Measurements from ENCODE around the gene IGF1R. TPM values are rescaled to one million over a fixed set of nuclear protein-coding genes. Genes with fewer than 3 reads are reported as not detected.

IGF1R gene
- total RNA-seq, 1 experiment from 2014 or later: 16.3 TPM

DNA sequence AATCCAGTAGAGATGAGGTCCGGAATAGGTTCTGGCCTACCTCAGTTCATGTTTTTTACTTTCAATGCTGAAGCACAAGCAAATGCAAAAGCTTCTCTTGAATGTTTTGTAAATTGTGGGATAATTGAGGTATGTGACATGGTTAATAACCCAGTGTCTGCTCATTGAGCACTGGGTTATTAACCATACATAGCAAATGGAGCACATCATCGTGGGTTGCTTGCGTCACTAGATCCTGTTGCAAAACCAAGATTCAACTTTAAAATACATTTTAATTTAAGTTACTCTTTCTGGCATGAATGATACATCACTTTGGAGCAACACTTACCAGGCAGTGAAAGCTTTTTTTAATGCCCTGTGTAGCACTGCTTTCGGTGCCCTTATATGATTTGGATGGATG, 165.6 kb downstream of the IGF1R start:
- Histone ChIP-seq H3K9me2 (ENCODE audit: insufficient read depth) (no peaks in the 10 kb centered on the region), H3K36me3 (ENCODE audit: control insufficient read depth in 1 of 2, insufficient read depth in 2 of 2, low read length in 2 of 2) (no peaks in the 10 kb centered on the region), H3K9ac (ENCODE audit: low read length) (no peak overlapping the region), H4K20me1 (ENCODE audit: insufficient read depth) (no peaks in the 10 kb centered on the region), H3K9me3 (ENCODE audit: control insufficient read depth in 1 of 2, insufficient read depth in 1 of 2, low read depth in 1 of 2, low read length in 2 of 2) (no peaks in the 10 kb centered on the region), H3K27me3 (ENCODE audit: insufficient read depth, low read length) (no peaks in the 10 kb centered on the region), H3K4me2 (ENCODE audit: low read length) (no peak overlapping the region), H3K79me2 (ENCODE audit: insufficient read depth, low read length) (no peaks in the 10 kb centered on the region), H2AFZ (ENCODE audit: low read depth, low read length, poor library complexity, severe bottlenecking) (no peak overlapping the region), H3K27ac (ENCODE audit: low read depth, low read length) (no peak overlapping the region), H3K4me1 (ENCODE audit: control insufficient read depth in 1 of 2, insufficient read depth in 2 of 2, low read length in 2 of 2) (peaks cover 0 to 6% of the 10 kb centered on the region in 2 experiments; a peak in 1 of 4 replicates), H3K4me3 (replicated peaks in 1 of 2; ENCODE audit: low read depth in 1 of 2, low read length in 2 of 2) (no peak overlapping the region)
- intact Hi-C loops (cut with micrococcal nuclease): no loop called here
- ChIA-PET POLR2A (no interaction called here), CTCF (no interaction called here), RAD21 (ENCODE audit: low non-redundant PET in 1 of 2, low total read pairs in 2 of 2, uncharacterized antibody in 2 of 2, unreplicated experiment in 2 of 2) (no interaction called here)
- TF ChIP-seq POLR2AphosphoS5 (IDR thresholded peaks at IDR 0.05; ENCODE audit: low read depth, low read length) (no peak), YY1 (IDR thresholded peaks at IDR 0.05; ENCODE audit: extremely low read depth, insufficient replicate concordance, low read depth, low read length) (no peak), JUND (IDR thresholded peaks at IDR 0.05) (no peak), CEBPB (IDR thresholded peaks at IDR 0.05; ENCODE audit: low read depth) (no peak)
- TF ChIP-seq, protein P1, sequence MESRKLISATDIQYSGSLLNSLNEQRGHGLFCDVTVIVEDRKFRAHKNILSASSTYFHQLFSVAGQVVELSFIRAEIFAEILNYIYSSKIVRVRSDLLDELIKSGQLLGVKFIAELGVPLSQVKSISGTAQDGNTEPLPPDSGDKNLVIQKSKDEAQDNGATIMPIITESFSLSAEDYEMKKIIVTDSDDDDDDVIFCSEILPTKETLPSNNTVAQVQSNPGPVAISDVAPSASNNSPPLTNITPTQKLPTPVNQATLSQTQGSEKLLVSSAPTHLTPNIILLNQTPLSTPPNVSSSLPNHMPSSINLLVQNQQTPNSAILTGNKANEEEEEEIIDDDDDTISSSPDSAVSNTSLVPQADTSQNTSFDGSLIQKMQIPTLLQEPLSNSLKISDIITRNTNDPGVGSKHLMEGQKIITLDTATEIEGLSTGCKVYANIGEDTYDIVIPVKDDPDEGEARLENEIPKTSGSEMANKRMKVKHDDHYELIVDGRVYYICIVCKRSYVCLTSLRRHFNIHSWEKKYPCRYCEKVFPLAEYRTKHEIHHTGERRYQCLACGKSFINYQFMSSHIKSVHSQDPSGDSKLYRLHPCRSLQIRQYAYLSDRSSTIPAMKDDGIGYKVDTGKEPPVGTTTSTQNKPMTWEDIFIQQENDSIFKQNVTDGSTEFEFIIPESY (IDR thresholded peaks at IDR 0.05; ENCODE audit: extremely low read depth, insufficient replicate concordance, low read length): no peak
- no peak for DNase-seq (ENCODE audit: low read depth, low spot score)
- no TSS peak for BruUV-seq (replicated peaks)
- no peak for ATAC-seq

DNA sequence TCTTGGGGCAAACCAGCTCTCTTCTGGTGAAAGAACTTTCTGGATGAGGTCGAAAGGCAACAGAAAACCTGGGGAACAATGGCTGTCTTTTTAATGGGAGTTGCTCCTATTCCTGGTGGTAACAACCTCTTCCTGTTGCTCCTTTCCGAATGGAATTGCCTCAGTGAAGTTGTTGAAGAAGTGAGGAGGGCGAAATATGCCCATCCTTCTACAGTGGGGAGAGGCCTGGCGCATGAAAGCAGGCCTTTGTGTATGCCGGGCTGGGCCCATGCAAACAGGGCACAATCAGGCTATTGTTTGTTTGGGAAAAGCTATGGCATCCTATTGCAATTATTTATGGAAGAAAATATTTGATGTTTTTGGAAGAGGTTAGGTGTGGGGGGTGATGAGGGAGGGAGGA, 166.9 kb downstream of the IGF1R start:
- BruUV-seq (replicated peaks): no TSS peak
- Histone ChIP-seq H3K9me3 (ENCODE audit: control insufficient read depth in 1 of 2, insufficient read depth in 1 of 2, low read depth in 1 of 2, low read length in 2 of 2) (no peaks in the 10 kb centered on the region), H3K79me2 (ENCODE audit: insufficient read depth, low read length) (no peaks in the 10 kb centered on the region), H2AFZ (ENCODE audit: low read depth, low read length, poor library complexity, severe bottlenecking) (no peak overlapping the region), H3K36me3 (ENCODE audit: control insufficient read depth in 1 of 2, insufficient read depth in 2 of 2, low read length in 2 of 2) (no peaks in the 10 kb centered on the region), H3K4me1 (ENCODE audit: control insufficient read depth in 1 of 2, insufficient read depth in 2 of 2, low read length in 2 of 2) (peaks cover 0 to 6% of the 10 kb centered on the region in 2 experiments; a peak in 1 of 4 replicates), H3K27ac (ENCODE audit: low read depth, low read length) (no peak overlapping the region), H3K4me3 (replicated peaks in 1 of 2; ENCODE audit: low read depth in 1 of 2, low read length in 2 of 2) (no peak overlapping the region), H3K27me3 (ENCODE audit: insufficient read depth, low read length) (no peaks in the 10 kb centered on the region), H4K20me1 (ENCODE audit: insufficient read depth) (no peaks in the 10 kb centered on the region), H3K4me2 (ENCODE audit: low read length) (no peak overlapping the region), H3K9ac (ENCODE audit: low read length) (no peak overlapping the region), H3K9me2 (ENCODE audit: insufficient read depth) (no peaks in the 10 kb centered on the region)
- TF ChIP-seq ZFX (IDR thresholded peaks at IDR 0.05): no peak
- ChIA-PET CTCF (interaction anchor here (0.8 to 1.7 kb wide), 2 partner anchors 36 to 169 kb away, joined by 3 to 4 read pairs; no protein-coding TSS in a partner anchor), POLR2A (no interaction called here), RAD21 (ENCODE audit: low non-redundant PET in 1 of 2, low total read pairs in 2 of 2, uncharacterized antibody in 2 of 2, unreplicated experiment in 2 of 2) (interaction anchor here in 1 of 2 experiments (1.0 kb wide), 1 partner anchor 264 kb away, joined by 5 read pairs; no protein-coding TSS in a partner anchor)
- ATAC-seq: 0 out of 2 replicates have a peak, but pooled peaks have one; percentile 54
- intact Hi-C loops (cut with micrococcal nuclease): no loop called here
- no peak for DNase-seq (ENCODE audit: low read depth, low spot score)
